GM21717 (cell line): ENCODE measurements around the gene PALM.

ENCODE experiments used
- ATAC-seq: cut with Tn5 transposase; IDR thresholded peaks from one replicate; pipeline ENCODE4 v1.9.1; 2021; ENCODE audit warnings: mild to moderate bottlenecking, moderate library complexity; ENCODE audit not compliant: unreplicated experiment

The PALM gene

DNA sequence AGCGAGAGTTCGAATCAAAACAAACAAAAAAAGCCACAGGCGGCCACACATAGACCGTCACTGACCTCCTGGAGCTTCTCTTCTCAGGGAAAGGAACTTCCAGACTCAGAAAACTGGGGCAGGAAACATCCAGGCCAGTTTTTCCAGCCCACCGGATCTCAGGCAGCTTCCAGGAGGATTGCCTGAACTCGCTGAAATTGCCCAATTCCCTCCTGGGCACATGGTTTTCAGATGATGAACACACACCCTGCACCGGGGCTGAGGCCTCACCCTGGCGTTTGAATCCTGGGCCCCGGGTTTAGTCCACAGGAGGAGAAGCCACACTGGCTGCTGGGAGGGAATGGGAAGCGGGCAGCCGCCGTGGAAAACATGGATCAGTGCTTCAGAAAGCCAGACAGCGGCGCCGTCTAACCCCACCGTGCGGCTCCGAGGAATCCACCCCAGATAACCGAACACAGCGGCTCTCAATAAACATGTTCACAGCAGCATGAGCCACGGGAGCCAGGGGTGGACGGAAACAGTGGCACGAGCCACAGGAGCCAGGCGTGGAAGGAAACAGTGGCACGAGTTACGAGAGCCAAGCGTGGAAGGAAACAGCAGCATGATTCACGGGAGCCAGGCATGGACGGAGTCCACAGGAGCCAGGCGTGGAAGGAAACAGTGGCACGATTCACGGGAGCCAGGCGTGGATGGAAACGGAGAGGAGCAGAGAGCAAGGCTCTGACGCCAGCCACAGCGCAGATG is 70.3 kb downstream of the PALM start:
- ATAC-seq = no peak

DNA sequence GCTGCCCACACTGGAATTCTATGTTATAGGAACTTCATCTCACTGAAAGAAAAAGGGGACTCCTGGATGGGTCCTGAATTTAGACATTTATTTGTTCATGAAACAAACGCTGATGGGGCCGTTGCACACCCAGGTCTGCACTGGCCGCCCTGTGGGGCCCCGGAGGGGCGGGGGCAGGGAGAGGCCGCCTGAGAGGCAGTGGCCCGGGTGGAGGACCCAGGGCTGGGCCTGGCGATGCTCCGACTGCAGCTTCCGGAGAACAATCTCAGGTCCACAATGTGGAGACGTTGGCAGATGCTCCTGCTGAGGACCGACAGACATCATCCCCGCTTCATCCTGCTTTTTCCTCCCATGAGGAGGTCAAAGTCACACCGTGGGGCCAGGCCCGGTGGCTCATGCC is 72.2 kb downstream of the PALM start:
- ATAC-seq = no peak

DNA sequence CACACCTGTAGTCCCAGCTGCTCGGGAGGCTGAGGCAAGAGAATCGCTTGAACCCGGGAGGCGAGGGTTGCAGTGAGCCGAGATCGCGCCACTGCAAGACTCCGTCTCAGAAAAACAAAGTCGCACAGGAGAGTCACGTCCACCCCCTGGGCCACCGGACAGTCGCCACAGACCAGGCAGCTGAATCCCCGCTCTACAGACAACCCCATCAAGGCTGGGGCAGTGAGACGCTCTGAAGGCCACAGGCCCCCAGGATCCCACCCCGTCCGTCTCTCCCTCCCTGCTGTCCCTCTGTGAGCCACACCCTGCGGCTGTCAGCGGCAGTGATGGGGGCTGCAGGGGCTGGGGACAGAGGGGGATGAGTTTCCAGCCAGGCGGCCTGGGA is 73.1 kb downstream of the PALM start:
- ATAC-seq = no peak

DNA sequence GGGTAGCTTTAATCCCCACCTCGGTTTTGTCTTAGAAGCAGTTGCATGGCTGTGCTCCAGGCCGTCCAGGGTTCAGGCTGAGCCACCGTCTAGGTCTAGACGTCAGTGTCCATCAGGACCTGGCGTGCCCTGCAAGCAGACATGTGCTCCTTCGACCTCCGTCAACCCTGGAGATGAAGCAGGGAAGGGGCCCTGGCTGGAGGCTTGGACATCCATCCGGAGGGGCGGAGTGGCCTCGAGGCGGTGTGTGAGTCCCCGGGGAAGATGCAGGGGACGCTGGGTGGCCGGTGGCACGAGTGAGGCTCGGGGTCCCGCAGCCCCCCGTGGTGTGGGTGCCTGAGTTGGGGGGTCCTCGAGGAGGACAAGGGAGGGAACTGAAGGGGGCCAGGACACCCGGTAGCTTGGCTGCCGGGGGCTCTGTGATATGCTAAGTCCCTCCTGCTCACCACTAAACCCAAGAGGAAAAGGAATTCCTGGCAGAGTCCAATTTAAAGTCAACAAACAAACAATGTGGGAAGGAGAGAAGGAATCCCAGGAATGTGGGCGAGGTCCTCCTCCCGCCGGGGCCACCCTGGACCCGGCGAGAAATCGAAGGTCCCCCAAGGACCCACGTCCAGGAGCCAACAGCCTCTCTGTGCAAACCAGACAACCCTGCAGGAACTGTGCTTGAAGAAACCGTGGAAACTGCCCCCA is 73.6 kb downstream of the PALM start:
- no peak for ATAC-seq

DNA sequence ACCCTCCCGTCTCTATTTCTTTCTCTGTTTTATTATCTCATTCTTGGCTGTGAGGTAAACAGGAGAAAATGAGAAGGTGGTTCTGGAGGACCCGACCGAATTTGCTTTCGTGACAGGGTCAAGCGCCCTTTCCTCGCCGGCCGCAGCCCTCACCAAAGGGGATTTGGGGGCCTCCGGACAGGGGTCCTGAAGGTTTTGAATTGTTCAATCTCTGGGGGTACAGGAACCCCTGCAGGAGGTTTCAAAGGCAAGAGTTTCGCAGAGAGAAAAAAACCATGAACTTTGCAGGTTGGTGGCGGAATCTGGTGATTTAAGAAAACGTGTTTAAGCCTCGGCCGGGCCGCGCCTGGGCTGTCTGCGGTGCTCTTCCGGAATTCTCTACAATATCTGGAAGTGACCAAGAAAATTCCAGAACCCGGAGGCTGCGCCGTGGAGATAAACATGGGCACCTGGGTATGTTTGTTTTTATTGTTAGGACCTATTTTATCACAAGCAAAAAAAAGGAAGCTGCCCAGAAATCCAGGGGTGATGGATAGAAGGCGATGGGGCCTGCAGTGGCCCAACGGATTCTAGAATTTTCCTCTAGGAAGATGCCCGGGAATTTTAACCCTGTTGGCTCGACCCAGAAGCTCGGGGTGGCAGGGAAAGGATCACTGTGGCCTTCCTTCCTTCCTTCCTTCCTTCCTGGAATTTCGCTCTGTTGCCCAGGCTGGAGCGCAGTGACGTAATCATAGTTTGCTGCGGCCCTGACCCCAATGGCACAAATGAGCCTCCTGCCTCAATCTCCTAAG is 74.3 kb downstream of the PALM start:
- ATAC-seq = no peak

DNA sequence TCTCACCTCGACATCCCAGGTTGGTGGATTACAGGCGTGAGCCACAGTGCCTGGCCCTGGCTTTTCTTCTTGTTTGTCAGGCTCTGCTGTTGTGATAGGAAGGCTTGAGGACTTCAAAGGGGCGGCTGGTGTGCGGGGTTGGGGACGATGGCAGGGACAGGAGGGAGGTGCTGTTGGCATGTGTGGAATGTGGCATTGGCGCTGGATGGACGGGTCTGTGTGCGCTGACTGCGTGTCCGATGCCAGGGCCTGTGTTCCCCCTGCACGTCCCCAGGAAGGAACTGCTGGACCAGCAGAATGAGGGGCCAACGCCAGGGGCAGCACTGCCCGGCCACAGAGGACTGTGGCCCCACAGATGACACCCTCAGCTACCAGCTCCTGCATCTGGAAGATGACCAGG is 75.8 kb downstream of the PALM start:
- ATAC-seq = no peak

DNA sequence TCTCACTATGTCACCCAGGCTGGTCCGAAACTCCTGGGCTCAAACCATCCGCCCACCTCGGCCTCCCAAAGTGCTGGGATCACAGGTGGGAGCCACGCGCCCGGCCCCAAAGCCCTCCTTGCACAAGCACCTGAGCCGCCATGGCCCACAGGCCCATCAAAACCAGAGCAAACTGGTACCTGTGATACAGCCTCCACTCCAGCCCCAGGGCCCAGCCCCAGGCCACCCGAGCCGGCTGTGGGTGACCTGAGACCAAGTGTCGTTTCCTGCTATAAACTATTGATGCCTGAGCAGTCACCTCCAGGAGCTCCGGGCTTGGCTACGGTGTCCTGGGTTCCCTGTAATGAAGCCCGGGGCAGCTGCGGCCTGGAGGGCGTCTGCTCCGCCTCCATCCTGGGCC is 78.8 kb downstream of the PALM start:
- ATAC-seq = no peak

DNA sequence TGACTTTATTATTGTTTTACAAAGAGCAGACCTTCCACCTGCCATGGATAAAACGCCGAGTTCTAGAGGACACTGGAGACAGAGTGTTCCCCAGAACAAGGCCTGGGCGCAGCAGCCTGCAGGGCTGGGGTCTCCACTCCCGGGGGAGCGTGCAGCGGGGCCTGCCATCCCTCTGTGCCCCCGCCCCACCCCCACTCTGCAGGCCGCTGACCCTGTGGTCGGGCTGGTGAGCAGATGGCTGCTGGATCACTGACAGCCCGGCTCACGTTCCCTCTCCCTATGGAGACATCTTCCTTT is 79.9 kb downstream of the PALM start:
- no peak for ATAC-seq

DNA sequence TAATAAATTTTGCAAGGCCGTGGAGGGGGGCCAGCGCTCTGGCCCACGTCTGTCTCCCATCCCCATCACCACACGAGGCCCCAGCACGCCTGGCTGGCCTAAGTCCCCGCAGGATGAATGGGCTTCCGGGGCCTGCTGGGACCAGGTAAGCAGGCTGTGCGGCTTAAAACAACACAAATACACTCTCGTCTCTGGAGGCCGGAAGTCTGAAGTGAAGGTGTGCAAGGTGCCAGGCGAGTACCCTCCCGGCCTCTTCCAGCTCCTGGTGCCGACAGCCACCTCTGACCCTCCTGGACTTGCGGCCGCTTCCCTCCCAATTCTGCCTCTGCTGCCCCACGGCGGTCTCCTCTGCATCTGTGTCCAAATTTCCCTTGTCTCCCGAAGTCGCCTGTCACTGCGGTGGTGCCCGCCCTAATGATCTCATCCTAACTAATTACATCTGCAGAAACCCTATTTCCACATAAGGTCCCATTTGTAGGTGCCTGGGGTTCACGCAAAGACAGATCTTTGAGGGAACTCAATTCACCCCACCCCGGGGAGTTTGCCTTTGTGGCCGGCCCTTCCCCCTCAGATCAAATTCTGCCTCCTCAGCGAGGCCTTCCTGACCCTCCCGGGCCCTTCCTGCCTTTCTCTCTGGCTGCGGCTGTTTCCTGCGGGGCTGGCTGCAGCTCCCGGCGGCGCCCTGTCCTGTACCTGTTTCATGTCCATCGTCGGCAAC is 80.4 kb downstream of the PALM start:
- ATAC-seq = no peak

DNA sequence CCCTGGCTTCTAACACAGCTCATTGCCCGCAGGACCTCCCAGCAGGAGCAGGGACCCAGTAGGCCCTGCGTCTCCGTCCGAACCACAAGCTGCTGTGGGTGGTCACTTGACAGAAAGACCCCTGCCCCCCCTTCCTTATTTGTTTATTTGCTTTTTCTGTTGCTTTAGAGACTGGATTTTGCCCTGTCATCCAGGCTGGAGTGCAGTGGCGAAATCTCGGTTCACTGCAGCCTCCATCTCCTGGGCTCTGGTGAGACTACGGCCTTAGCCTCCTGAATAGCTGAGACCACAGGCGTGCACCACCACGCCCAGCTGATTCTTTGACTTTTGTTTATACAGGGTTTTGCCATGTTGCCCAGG is 80.9 kb downstream of the PALM start:
- ATAC-seq = no peak

DNA sequence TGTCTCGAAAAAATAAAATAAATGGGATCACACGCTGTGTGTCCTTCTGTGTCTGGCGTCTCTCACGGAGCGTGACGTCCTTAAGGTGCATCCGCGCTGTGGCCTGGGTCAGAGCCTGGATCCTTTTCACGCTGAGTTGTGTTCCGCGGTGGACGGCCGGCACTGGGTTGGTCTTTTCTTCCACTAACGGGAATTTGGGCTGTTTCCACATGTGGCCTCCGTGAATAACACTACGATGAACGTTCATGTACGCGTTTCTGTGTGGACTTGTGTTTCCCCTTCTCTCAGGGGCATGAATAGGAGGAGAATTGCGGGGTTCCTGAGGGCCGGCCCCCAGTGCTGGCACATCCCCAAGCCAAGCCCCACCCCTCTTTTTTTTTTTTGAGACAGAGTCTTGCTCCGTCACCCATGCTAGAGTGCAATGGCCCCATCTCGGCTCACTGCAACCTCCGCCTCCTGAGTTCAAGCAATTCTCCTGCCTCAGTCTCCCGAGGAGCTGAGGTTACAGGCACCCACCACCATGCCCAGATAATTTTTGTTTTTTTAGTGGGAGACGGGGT is 82.4 kb downstream of the PALM start:
- ATAC-seq = no peak

DNA sequence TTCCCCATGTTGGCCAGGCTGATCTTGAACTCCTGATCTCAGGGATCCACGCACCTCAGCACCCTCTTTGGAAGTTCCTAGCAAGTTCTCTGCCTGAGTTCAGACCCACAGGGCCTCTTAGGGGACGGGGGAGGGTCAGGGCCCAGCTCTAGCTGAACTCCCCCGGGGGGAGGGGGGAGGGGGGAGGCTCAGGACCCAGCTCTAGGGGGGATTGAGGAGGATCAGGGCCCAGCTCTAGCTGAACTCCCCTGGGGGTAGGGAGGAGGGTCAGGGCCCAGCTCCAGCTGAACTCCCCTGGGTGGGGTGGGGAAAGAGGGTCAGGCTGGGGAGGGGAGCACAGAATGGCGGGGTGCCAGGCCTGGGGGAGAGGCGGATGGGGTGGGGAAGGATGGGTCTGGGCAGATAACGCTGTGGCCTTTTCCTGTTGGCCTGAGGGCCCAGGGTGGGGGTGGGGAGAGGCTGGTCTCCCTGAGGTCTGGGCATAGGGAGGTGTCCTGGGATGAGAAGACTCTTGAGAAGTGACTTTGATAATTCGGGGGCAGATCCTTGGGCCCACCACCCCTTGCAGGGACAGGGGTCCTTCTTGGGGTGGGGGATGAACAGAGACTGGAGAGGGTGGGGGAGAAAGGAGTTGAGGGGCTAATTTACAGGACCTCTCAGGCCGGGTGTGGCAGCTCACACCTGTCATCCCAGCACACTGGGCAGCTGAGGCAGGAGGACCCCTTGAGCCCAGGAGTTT is 83.0 kb downstream of the PALM start:
- ATAC-seq = no peak

DNA sequence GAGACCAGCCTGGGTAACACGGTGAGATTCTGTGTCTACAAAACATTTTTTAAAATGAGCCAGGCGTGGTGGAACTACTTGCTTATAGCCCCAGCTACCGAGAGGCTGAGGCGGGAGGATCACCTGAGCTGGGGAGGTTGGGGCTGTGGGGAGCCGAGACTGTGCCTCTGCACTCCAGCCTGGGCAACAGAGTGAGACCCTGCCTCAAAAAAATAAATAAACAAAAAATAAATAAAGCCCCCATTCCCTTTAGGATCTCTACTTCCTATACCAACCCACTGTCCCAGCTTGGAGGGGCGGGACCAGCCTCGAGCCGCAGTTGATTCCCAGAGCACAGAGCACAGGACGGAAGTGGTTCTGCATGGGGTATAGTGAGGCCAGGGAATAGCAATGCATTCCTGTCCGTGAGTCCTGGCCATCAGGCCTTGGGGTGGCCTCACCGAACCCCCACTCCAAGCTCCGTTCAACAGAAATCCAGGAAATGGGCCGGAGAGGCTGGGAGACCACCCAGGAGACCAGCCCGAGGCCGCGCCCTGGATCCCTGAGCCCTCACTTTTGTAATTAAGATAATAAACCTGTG is 83.7 kb downstream of the PALM start:
- ATAC-seq = no peak

DNA sequence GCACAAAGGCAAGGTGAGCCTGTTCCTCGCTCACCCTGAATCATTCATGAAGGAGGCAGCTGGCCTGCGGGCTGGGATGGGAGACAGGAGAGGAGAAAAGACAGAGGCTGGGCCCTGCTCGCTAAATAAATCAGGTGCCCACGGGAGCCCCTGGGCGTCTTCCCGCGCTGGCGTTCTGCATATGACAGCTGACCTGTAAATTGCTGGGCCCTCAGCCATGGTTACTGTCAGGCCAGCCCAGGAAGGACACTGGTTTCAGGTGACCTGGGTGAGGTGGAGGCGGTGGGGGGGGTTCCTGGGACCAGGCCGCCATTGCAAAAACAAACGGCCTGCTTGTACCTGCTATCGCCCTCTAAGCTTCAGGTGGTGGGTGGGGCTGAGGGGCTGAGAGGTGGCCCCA is 85.1 kb downstream of the PALM start:
- ATAC-seq = no peak

DNA sequence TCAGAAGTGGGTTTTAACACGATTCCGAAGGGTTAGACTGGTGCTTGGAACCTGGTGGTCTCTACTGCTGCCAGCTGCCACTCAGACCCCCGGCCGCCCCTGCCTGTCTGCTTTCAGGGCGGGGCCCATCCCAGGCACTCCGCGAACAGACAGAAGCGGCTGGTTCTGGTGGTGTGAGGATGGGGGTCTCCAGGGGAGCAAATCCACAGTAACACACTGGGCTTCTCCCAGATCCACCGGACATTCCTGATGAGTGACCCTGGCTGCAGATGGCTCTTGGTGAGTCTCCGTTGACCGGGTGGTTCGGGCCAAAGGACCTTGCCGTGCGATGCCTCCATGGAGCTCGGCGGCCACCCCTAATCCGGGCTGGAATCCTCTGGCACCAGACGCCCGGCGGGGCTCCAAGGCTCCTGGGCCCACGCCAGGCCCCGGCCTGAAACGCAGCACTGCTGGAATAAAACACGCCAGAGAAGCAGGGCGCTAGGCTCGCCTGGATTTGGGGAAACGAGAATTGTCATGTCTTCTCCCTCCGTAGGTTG is 86.4 kb downstream of the PALM start:
- no peak for ATAC-seq

DNA sequence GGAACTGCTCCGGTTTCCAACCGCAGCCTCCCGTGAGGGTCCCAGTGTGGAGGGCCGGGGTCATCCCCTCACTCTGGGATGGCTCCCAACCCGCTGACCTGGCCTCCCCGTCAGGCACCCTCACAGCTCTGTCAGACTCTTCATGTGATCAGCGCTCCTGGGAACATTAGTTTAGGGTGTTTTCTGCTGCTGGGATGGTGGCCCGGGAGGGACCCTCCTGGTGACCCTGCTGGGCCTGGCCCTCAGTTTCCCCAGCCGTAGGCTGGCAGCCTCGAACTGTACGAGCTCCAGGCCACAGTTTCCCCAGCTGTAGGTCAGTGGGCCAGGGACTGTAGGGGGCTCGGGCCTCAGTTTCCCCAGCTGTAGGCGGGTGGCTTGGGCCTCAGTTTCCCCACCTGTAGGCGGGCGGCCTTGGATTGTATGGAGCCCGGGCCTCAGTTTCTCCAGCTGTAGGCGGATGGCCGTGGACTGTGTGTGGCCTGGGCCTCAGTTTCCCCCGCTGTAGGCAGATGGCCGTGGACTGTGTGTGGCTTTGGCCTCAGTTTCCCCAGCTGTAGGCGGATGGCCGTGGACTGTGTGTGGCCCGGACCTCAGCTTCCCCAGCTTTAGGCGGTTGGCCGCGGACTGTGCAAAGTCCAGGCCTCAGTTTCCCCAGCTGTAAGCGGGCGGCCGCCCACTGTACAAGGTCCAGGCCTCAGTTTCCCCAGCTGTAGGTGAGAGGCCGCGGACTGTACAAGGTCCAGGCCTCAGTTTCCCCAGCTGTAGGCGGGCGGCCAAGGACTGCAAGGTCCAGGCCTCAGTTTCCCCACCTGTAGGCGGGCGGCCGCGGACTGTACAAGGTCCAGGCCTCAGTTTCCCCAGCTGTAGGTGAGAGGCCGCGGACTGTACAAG is 87.2 kb downstream of the PALM start:
- no peak for ATAC-seq

DNA sequence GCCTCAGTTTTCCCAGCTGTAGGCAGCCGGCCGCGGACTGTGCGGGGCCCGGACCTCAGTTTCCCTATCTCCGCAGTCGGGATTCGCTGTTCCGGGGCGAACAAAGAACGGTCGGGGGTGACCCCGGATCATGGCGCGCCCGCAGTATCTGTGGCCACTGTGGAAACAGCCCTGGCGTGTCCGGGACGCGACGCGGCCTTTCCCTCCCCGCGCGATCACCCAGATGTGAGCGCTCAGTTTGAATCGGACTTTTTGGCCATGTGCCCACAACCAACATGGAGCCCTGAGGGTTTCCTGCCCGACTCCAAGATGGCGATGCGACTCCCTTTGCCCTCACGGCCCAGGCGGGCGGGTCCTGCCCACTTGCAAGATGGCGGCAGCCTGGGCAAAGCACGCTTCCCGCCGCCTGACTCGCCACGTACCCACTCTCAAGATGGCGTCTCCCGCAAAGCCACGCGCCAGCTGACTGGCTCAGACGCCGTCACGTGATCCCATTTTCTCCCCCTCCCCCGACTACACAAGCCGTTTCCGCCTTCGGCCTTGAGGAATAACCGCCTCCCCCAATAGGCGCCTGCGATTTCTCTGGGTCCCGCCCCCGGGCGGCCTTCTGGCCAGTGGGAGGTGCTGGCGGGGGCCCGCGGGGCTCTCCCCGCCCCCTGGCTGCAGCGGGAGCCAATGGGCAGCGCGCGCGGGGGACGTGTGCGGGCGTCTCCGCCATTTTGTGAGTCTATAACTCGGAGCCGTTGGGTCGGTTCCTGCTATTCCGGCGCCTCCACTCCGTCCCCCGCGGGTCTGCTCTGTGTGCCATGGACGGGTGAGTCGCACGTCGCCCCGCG is 88.2 kb downstream of the PALM start, which contains the start of gene PTBP1:
TSS of gene PTBP1 (plus strand) at position 761 of the 836 bp plus-strand sequence. CDS start at position 807, 46 bp downstream.
- peak; percentile 65 for ATAC-seq
